ENCODE measurements around the gene RXFP3.
A peak's percentile ranks its signal among the peaks of the same experiment; 100 is the strongest.

RXFP3 gene

GRCh38 chr5:33937017-33937706, 976 bp downstream of the RXFP3 start:
- Histone ChIP-seq H3K4me3 (ENCODE audit: low read depth, low read length) (peak overlapping the region; percentile 63), H3K27me3 (replicated peaks) (peaks cover 17% of the 10 kb centered on the region), H3K36me3 (replicated peaks) (no peaks in the 10 kb centered on the region), H3K27ac (no peak overlapping the region)
- DNase-seq, result no peak
- in situ Hi-C loops (cut with HindIII; ENCODE audit: low pct_ligation_motif_present, low sequenced_read_pairs), result no loop called here
- no peak for TF ChIP-seq CTCF (IDR thresholded peaks at IDR 0.05; ENCODE audit: low read depth, low read length, missing control alignments)

- Histone ChIP-seq H3K4me3 (ENCODE audit: low read depth, low read length) (no peak overlapping the region), H3K27me3 (replicated peaks) (peaks cover 17% of the 10 kb centered on the region), H3K36me3 (replicated peaks) (no peaks in the 10 kb centered on the region), H3K27ac (no peak overlapping the region)
- in situ Hi-C loops (cut with HindIII; ENCODE audit: low pct_ligation_motif_present, low sequenced_read_pairs), result no loop called here
- no peak for TF ChIP-seq CTCF (IDR thresholded peaks at IDR 0.05; ENCODE audit: low read depth, low read length, missing control alignments)
- DNase-seq, result no peak
Measured at GRCh38 chr5:33937707-33938506, 1.7 kb downstream of the RXFP3 start.

GRCh38 chr5:33938507-33938796, 2.3 kb downstream of the RXFP3 start:
- no peak for TF ChIP-seq CTCF (IDR thresholded peaks at IDR 0.05; ENCODE audit: low read depth, low read length, missing control alignments)
- no peaks in the 10 kb centered on the region for H3K36me3 ChIP-seq (replicated peaks)
- in situ Hi-C loops (cut with HindIII; ENCODE audit: low pct_ligation_motif_present, low sequenced_read_pairs), result no loop called here
- no peak overlapping the region for H3K4me3 ChIP-seq (ENCODE audit: low read depth, low read length)
- DNase-seq, result no peak
- H3K27ac ChIP-seq, result no peak overlapping the region
- H3K27me3 ChIP-seq (replicated peaks), result peaks cover 17% of the 10 kb centered on the region

- in situ Hi-C loops (cut with HindIII; ENCODE audit: low pct_ligation_motif_present, low sequenced_read_pairs), result no loop called here
- no peak for TF ChIP-seq CTCF (IDR thresholded peaks at IDR 0.05; ENCODE audit: low read depth, low read length, missing control alignments)
- no peak for DNase-seq
- H3K4me3 ChIP-seq (ENCODE audit: low read depth, low read length), result no peak overlapping the region
- H3K36me3 ChIP-seq (replicated peaks), result no peaks in the 10 kb centered on the region
- H3K27me3 ChIP-seq (replicated peaks), result peaks cover 17% of the 10 kb centered on the region
- H3K27ac ChIP-seq, result no peak overlapping the region
Measured at GRCh38 chr5:33938881-33939280, 2.7 kb downstream of the RXFP3 start.

- peak; percentile 39 for DNase-seq
- in situ Hi-C loops (cut with HindIII; ENCODE audit: low pct_ligation_motif_present, low sequenced_read_pairs), result no loop called here
- H3K27ac ChIP-seq, result no peak overlapping the region
- H3K4me3 ChIP-seq (ENCODE audit: low read depth, low read length), result no peak overlapping the region
- H3K36me3 ChIP-seq (replicated peaks), result no peaks in the 10 kb centered on the region
- no peak for TF ChIP-seq CTCF (IDR thresholded peaks at IDR 0.05; ENCODE audit: low read depth, low read length, missing control alignments)
- peaks cover 17% of the 10 kb centered on the region for H3K27me3 ChIP-seq (replicated peaks)
Measured at GRCh38 chr5:33939556-33940262, 3.5 kb downstream of the RXFP3 start.

All from brain microvascular endothelial cell (primary cell).